GM18907 (cell line): ENCODE measurements around the gene GDF11.

Experiments used
- ATAC-seq: cut with Tn5 transposase; IDR thresholded peaks from one replicate; pipeline ENCODE4 v1.9.1; 2021; ENCODE audit warnings: mild to moderate bottlenecking, moderate library complexity; ENCODE audit not compliant: unreplicated experiment

The GDF11 gene

GRCh38 chr12:55721601-55722213 is 21.2 kb upstream of the GDF11 start:
- ATAC-seq, result no peak

GRCh38 chr12:55722948-55723347 is 20.0 kb upstream of the GDF11 start:
- ATAC-seq, result no peak

GRCh38 chr12:55723516-55724225 is 19.3 kb upstream of the GDF11 start:
- ATAC-seq, result no peak

- ATAC-seq, result no peak
These were observed 18.5 kb upstream of the GDF11 start for GRCh38 chr12:55724226-55724939.

GRCh38 chr12:55724940-55725309 is 18.0 kb upstream of the GDF11 start:
- ATAC-seq, result no peak

GRCh38 chr12:55725556-55725955 is 17.4 kb upstream of the GDF11 start:
- ATAC-seq, result no peak

- no peak for ATAC-seq
These were observed 16.0 kb upstream of the GDF11 start for GRCh38 chr12:55726971-55727370.

- ATAC-seq, result no peak
These were observed 15.2 kb upstream of the GDF11 start for GRCh38 chr12:55727643-55728185.

GRCh38 chr12:55728186-55728938 is 14.6 kb upstream of the GDF11 start:
- ATAC-seq, result peak; percentile 16

- peak; percentile 65 for ATAC-seq
These were observed 13.7 kb upstream of the GDF11 start, which contains the start of gene CD63 for GRCh38 chr12:55728939-55729818. TSS of gene CD63 (minus strand) at chr12:55729009. CDS start at chr12:55728341, 668 bp downstream.

- peak; percentile 57 for ATAC-seq
These were observed 12.8 kb upstream of the GDF11 start for GRCh38 chr12:55729819-55730818.

- ATAC-seq, result no peak
These were observed 10.6 kb upstream of the GDF11 start for GRCh38 chr12:55732288-55732687.

- ATAC-seq, result no peak
These were observed 9.8 kb upstream of the GDF11 start for GRCh38 chr12:55733021-55733555.

- ATAC-seq, result no peak
These were observed 9.1 kb upstream of the GDF11 start for GRCh38 chr12:55733858-55734257.

GRCh38 chr12:55734595-55734994 is 8.3 kb upstream of the GDF11 start:
- no peak for ATAC-seq

GRCh38 chr12:55736076-55736475 is 6.8 kb upstream of the GDF11 start:
- no peak for ATAC-seq

GRCh38 chr12:55736780-55737580 is 5.9 kb upstream of the GDF11 start:
- peak; percentile 36 for ATAC-seq
